GM12864 (cell line): ENCODE measurements around the gene GLUD1.

Experiments used
- DNase-seq: peaks from one replicate; pipeline ENCODE4 v3.0.0-alpha.2; 2011; ENCODE audit warnings: low read depth
- H3K4me3 ChIP-seq: 2 replicates; pipeline ENCODE4 v1.5.1; 2011; ENCODE audit warnings: mild to moderate bottlenecking, low read depth, low read length, control low read depth
- TF ChIP-seq, protein P1 (sequence below): IDR thresholded peaks from 2 replicates; pipeline ENCODE4 v1.5.1; 2011; ENCODE audit warnings: low read depth, mild to moderate bottlenecking, moderate library complexity, low read length, control low read depth, inconsistent platforms; ENCODE audit errors: missing control alignments

GLUD1 gene

GRCh38 chr10:87072449-87072848 lies 22.2 kb downstream of the GLUD1 start:
- no peak overlapping the region for H3K4me3 ChIP-seq
- no peak for DNase-seq
- TF ChIP-seq, protein P1, sequence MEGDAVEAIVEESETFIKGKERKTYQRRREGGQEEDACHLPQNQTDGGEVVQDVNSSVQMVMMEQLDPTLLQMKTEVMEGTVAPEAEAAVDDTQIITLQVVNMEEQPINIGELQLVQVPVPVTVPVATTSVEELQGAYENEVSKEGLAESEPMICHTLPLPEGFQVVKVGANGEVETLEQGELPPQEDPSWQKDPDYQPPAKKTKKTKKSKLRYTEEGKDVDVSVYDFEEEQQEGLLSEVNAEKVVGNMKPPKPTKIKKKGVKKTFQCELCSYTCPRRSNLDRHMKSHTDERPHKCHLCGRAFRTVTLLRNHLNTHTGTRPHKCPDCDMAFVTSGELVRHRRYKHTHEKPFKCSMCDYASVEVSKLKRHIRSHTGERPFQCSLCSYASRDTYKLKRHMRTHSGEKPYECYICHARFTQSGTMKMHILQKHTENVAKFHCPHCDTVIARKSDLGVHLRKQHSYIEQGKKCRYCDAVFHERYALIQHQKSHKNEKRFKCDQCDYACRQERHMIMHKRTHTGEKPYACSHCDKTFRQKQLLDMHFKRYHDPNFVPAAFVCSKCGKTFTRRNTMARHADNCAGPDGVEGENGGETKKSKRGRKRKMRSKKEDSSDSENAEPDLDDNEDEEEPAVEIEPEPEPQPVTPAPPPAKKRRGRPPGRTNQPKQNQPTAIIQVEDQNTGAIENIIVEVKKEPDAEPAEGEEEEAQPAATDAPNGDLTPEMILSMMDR: no peak

GRCh38 chr10:87068281-87068680 lies 26.4 kb downstream of the GLUD1 start:
- TF ChIP-seq, protein P1: no peak

DNA sequence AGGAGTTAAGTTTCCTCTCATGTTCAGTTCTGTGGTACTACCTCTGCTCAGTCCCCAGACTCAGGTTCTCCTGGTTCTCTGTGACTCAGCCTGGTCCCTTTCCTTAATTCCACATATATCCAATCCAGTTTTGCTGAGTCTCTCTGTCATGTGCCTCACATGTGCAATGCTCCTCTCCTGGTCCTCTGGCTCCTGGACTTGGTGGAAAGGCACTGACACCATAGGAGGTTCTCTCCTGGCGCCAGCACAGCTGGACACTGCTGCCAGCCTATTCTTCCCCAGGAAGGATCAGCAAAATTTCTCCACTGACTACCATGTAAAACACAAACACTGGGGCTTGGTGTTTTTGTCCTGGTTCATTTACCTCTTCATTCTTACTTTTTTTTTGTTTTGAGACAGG lies 27.8 kb downstream of the GLUD1 start:
- TF ChIP-seq, protein P1: no peak
- no peak overlapping the region for H3K4me3 ChIP-seq
- no peak for DNase-seq

More at GRCh38 chr10:87068281-87068680, 26.4 kb downstream of the GLUD1 start:
- DNase-seq: no peak
- no peak overlapping the region for H3K4me3 ChIP-seq

DNA sequence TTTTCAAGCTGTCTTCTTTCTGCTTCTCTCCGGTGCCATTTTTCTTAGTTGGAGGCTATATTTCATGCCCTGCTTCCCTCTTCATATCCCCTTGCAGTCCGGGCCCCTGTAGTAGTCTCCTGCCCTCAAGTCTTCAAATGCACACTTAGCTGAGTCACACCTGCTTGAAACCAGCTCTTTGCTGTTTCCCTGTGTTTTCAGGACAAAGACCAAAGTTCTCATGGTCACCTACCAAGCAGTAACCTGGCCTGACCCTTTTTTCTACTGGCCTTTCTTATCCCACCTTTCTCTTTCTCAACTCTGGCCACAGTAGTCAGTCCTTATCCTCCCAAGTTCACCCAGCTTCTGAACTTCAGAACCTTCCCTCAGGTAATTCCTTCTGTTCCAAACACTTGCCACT lies 28.5 kb downstream of the GLUD1 start:
- H3K4me3 ChIP-seq: no peak overlapping the region
- TF ChIP-seq, protein P1: no peak
- no peak for DNase-seq

DNA sequence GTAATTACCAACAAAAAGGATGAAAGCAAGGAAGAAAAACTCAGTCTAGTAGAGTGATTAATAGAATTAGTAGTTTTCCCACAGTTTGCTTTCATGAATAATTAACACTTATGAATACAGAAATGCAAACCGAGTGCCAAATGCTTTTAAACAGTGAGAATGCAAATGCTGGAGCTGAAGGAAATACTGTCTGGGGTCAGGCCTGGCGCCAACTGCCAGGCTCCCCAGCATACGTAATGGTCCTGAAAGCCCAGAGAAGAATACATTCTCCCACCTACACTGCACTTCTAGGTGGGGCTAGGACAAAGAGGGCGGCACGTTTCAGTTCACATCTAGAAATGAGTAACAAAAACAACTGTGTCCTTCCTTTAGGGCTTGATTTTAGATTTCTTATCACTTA lies 30.0 kb downstream of the GLUD1 start:
- no peak for DNase-seq
- TF ChIP-seq, protein P1: no peak
- H3K4me3 ChIP-seq: no peak overlapping the region

DNA sequence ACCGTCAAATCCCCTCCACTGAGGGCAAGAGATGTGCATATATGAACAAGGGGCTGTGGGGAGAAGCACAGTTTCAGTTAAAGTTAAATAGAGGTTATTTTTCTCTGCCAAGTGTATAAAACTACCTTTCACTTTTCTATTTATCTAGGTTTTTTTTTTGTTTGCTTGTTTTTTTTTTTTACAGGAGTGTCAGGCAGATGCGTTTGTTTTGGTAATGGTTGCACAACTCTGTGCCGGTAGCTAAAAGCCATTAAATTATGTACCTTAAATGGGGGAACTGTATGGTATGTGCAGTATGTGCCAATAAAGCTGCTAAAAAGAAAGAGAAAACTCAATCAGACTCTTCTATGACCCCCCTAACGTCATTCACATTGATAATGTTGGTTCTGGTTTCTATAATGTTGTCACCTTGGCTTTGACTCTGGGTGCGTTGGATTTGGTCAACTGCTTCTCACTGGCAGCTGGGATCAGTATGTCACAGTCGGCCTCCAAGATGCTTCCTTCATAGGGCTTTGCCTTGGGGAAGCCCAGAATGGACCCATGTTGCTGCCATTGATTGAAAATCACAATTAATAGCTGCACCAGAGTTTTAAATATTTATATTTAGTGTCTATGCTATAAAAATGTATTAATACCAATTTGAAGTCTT lies 34.2 kb downstream of the GLUD1 start:
- DNase-seq: no peak
- no peak overlapping the region for H3K4me3 ChIP-seq
- TF ChIP-seq, protein P1: no peak

- H3K4me3 ChIP-seq: no peak overlapping the region
- DNase-seq: no peak
- TF ChIP-seq, protein P1: no peak
Measured at GRCh38 chr10:87059401-87059800, 35.2 kb downstream of the GLUD1 start.
